ENCODE measurements around the gene TBC1D12.
"Not testable (repeated sequence)": the region's sequence is repeated elsewhere in the genome, so short reads cannot be mapped to it uniquely, and the experiment has no call there.

The TBC1D12 gene

GRCh38 chr10:94370501-94370900, 31.8 kb upstream of the TBC1D12 start:
- no peak for TF ChIP-seq CTCF (IDR thresholded peaks at IDR 0.05; ENCODE audit: insufficient read depth, low read length, poor library complexity, severe bottlenecking)

GRCh38 chr10:94375374-94375773, 27.0 kb upstream of the TBC1D12 start:
- no peak for TF ChIP-seq CTCF (IDR thresholded peaks at IDR 0.05; ENCODE audit: insufficient read depth, low read length, poor library complexity, severe bottlenecking)
- H3K4me3 ChIP-seq (replicated peaks; ENCODE audit: low read depth, low read length) = no peak overlapping the region
- no peaks in the 10 kb centered on the region; the same call in 1 of the 2 replicates for H3K27me3 ChIP-seq (replicated peaks; ENCODE audit: control insufficient read depth, insufficient read depth, low read length)
- no peaks in the 10 kb centered on the region for H3K36me3 ChIP-seq (ENCODE audit: control insufficient read depth, insufficient read depth, low read length)
- DNase-seq (ENCODE audit: extremely low read depth, insufficient read length) = no peak

More at GRCh38 chr10:94370501-94370900, 31.8 kb upstream of the TBC1D12 start:
- Histone ChIP-seq H3K4me3 (replicated peaks; ENCODE audit: low read depth, low read length) (no peak overlapping the region), H3K36me3 (ENCODE audit: control insufficient read depth, insufficient read depth, low read length) (no peaks in the 10 kb centered on the region), H3K27me3 (replicated peaks; ENCODE audit: control insufficient read depth, insufficient read depth, low read length) (no peaks in the 10 kb centered on the region; the same call in 1 of the 2 replicates)
- DNase-seq (ENCODE audit: extremely low read depth, insufficient read length) = no peak

GRCh38 chr10:94376865-94377264, 25.5 kb upstream of the TBC1D12 start:
- no peak overlapping the region for H3K4me3 ChIP-seq (replicated peaks; ENCODE audit: low read depth, low read length)
- no peaks in the 10 kb centered on the region for H3K36me3 ChIP-seq (ENCODE audit: control insufficient read depth, insufficient read depth, low read length)
- DNase-seq (ENCODE audit: extremely low read depth, insufficient read length) = no peak
- TF ChIP-seq CTCF (IDR thresholded peaks at IDR 0.05; ENCODE audit: insufficient read depth, low read length, poor library complexity, severe bottlenecking) = no peak
- H3K27me3 ChIP-seq (replicated peaks; ENCODE audit: control insufficient read depth, insufficient read depth, low read length) = no peaks in the 10 kb centered on the region; the same call in 1 of the 2 replicates

- DNase-seq (ENCODE audit: extremely low read depth, insufficient read length) = no peak
- Histone ChIP-seq H3K36me3 (ENCODE audit: control insufficient read depth, insufficient read depth, low read length) (no peaks in the 10 kb centered on the region), H3K4me3 (replicated peaks; ENCODE audit: low read depth, low read length) (no peak overlapping the region), H3K27me3 (replicated peaks; ENCODE audit: control insufficient read depth, insufficient read depth, low read length) (no peaks in the 10 kb centered on the region)
- TF ChIP-seq CTCF (IDR thresholded peaks at IDR 0.05; ENCODE audit: insufficient read depth, low read length, poor library complexity, severe bottlenecking) = no peak
Measured at GRCh38 chr10:94383530-94383929, 18.8 kb upstream of the TBC1D12 start.

GRCh38 chr10:94385733-94386132, 16.6 kb upstream of the TBC1D12 start:
- H3K27me3 ChIP-seq (replicated peaks; ENCODE audit: control insufficient read depth, insufficient read depth, low read length); DNase-seq (ENCODE audit: extremely low read depth, insufficient read length); H3K36me3 ChIP-seq (ENCODE audit: control insufficient read depth, insufficient read depth, low read length); H3K4me3 ChIP-seq (replicated peaks; ENCODE audit: low read depth, low read length): not testable (repeated sequence)

GRCh38 chr10:94392117-94392516, 10.2 kb upstream of the TBC1D12 start:
- not testable (repeated sequence) for H3K4me3 ChIP-seq (replicated peaks; ENCODE audit: low read depth, low read length); DNase-seq (ENCODE audit: extremely low read depth, insufficient read length); H3K36me3 ChIP-seq (ENCODE audit: control insufficient read depth, insufficient read depth, low read length)

More at GRCh38 chr10:94392117-94392516, 10.2 kb upstream of the TBC1D12 start:
- H3K27me3 ChIP-seq (replicated peaks; ENCODE audit: control insufficient read depth, insufficient read depth, low read length) = not testable (repeated sequence)
